D341Med (cell line): ENCODE data around the gene MAP7.
"Not testable (repeated sequence)": the region's sequence is repeated elsewhere in the genome, so short reads cannot be mapped to it uniquely, and the experiment has no call there.

Source experiments
- DNase-seq: peaks from one replicate; pipeline ENCODE4 v3.0.0; 2012; ENCODE audit warnings: low spot score

Gene MAP7

DNA sequence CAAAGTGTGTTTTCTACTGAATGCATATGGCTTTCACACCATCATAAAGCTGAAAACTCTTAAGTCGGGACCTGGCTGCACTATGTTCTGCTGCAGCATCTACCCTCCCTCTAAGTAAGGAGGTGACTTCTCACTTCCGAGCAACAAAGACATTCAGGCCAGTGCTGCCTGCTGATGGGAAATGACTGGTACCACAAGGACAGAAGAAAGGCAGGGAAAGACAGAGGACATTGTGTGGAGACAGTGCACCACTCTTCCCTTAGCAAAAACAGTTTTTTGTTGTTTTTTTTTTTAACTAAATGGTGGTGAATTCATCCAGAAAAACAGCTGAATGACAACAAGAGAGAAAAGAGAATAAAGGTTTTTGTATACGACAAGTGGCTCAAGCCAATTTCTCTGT, 81.5 kb downstream of the MAP7 start:
- no peak for DNase-seq

DNA sequence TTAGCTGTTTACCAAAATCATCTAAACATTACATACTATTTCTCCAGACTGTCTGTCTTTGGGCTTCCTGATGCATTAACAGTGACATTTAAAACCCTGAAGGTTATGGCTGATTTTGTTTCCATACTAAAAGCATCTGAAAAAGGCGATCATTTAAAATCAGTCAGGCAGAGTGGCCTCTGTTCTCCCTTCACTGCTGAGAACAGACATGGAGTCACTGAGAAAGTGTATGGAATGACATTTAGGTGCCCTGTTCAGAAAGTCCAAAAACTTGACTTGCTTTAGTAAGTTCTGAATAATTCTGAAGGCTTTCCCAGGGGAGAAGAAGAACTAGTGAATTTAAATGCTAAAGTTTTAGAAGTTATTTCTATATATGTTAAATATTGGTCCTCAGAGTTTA, 83.0 kb downstream of the MAP7 start:
- no peak for DNase-seq

DNA sequence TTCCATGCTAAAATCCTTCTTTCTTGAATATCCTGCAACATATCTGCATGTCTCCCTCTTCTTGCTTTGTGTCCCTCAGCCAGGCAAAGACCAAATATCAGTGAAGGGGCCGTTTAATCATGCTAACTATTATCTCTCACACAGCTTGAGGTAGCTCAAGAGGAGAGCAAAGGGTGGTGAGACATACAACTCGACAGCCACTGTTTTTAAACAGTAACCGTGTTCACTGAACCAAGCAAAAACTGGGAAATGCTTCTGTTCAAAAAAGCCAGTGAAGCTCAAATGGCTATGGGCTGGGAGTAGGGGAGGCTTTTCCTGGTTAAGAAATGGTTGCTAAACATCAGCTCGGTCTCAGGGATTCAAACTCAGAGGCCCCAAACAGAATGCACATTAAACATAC, 83.4 kb downstream of the MAP7 start:
- no peak for DNase-seq

DNA sequence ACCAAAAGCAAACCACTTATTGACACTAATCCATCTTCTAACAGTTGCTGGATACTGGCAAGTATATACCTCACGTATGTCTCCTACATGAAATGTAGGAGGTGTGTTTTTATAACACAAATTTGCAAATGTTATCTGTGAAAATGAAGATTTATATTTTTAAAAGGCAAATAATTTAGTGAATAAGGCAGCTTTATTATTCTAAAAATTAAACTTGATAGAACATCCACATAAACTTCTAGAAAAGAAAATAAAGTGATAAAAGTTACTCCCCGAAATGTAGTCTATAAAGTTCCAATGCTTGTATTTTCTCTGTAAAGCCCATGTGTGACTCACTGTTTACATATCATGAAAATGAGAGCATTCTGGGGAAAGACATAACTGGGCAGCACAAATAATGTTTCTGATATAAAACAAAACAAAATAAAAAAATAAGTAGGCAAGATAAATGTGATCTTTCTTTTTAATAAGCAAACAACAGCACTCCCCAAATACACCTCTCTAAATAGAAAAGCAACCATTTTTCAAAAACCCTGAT, 84.4 kb downstream of the MAP7 start:
- no peak for DNase-seq

DNA sequence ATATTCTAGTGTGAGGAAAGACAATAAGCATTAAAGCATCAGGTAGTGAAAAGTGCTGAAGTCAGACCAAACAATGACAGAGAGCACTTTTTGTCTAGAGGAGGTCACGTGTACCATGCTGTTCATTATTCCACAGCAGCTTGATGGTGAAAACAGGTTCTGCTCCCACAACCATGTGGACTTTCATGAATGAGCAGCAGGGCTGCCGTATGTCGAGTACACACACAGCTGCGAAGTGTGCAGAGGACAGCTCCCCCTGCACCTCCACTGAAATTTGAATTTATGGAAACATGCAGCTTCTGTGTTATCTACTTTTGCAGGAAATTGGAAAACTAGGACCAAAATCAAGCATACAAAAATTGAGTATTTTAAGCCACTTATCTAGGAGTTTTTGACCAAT, 85.3 kb downstream of the MAP7 start:
- no peak for DNase-seq

DNA sequence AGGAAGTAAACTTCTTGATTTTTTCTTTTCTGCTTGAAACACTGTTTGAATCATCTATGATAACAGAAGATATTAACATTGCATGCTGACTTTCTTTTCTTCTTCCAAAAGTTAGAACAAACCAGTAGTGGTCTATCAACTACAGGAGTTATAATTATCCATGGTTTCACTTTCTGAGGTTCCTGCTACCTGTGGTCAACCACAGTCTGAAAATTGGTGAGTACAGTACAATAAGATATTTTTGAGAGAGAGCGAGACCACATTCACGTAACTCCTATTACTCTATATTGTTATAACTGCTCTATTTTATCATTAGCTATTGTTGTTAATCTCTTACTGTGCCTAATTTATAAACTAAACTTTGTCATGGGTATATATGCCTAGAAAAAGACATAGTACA, 86.1 kb downstream of the MAP7 start:
- DNase-seq = no peak

DNA sequence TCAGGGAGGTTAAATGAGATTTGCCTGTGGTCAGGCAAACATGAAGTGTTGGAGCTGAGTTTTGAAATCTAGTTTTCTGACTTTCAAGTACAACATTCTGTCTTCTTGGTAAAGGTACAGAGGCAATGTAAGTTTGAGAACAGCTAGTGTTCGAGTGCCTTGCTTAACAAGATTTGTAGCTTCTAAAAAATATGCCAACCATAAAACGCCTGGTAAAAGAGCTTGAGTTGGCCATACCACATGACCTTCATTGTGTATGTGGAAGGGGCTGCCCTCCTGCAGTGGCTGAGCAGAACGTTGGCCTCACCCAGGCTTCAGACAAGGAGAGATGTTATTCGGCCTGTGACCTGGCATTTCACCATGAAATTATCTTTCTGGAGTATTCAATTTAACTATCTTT, 86.5 kb downstream of the MAP7 start:
- DNase-seq = no peak

DNA sequence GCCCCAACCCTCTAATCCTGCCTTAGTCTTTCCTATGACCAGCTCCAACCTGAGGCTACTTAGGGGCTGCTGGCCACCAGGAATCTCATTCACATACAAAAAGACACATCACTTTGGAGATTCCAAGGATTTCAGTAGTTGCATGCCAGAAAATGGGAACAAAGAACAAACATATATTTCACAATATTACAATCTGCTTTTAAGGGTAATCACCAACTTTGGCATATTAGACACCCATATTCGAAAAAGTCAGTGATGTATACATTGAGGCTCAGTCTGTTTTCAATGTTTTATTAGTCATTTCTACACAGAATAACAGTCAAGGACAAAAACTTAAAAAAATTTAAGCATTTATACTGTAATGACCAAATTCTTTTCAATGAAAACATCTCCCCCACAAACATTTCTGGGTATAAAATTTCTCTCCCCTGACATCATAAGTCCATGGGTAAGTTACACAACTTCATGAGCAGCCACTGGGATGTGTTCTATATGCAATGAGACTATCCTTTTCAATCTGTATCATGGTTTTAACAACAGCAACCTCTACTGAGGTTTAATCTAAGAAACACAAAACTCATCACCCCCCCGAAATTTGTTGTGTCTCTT, 103.5 kb downstream of the MAP7 start:
- DNase-seq = no peak

DNA sequence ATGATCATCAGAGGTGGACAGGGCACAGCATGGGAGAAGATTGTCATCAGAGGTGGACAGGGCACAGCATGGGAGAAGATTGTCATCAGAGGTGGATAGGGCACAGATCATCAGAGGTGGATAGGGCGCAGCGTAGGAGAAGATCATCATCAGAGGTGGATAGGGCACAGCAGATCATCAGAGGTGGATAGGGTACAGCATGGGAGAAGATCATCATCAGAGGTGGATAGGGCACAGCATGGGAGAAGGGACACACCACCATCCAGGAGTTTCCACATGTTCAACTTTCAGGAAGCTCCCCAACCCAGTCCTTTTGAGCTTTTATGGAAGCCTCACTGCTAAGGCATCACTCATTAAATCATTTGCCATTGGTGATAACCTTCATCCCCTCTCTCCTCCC, 104.1 kb downstream of the MAP7 start:
- no peak for DNase-seq

DNA sequence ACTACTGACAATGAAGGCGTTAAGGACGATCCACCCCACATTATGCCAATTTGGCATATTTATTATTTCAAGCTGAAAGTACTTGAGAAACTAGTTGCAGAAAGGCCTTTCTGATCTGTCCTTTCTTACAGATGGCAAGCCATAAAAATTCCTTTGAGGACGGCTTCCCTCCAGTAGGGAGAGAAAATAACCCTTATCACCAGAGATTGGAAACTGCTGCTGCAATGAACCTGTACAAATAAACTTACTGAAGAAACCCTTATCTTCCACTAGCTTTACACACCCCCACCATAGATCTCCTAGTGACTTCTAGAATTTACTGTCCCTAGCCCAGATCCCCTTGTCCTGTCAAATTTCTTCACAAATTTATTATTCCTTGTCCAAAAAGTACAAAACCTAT, 105.2 kb downstream of the MAP7 start:
- DNase-seq = no peak

DNA sequence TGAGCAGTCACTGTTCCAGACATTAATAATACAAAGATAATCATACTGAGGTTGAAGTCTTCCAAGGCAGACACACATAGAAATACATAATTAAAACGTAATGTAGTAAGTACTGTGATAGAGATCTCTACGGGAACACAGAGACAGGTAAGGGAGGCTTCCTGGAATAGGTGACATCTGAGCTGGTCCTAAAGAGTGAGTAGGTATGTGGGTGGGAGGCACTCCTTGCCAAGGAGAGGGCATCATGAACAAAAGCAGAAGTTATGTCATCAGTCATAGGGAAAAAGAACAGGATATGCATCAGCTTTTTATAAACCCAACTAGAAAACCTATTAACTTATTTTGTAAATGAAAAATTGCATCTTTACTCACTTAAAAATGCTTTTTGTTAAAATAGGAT, 110.0 kb downstream of the MAP7 start:
- DNase-seq = no peak

DNA sequence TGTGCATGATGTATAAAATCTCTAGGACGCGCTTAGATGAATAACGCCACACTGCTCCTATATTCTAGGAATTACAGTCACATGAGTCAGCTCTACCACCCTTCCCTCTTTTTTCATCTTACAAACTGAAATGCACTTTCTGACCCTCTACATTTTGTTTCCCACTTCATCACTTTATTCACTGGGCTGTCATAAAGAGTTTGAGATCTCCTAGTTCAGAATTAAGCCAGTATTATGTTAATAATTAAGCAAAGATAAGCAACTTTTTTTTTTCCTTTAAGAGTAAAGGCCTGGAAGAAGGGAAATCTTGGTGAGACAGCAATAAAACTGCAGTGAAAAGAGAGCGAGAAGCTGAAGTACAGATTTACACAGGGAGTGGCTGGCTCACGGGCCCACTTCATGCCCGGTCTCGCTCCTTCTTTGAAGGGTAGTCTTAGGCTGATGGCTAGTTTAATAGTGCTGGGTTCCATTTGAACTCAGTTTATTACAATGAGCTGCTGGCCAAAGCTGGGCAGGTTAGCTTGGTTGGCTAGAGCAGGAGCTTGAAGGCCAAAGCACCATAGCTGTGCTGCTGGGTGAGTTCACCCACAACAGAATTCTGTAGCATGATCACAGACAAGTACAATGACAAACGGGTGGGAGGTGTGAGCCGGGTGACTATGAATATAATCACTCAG, 110.6 kb downstream of the MAP7 start:
- DNase-seq = no peak

DNA sequence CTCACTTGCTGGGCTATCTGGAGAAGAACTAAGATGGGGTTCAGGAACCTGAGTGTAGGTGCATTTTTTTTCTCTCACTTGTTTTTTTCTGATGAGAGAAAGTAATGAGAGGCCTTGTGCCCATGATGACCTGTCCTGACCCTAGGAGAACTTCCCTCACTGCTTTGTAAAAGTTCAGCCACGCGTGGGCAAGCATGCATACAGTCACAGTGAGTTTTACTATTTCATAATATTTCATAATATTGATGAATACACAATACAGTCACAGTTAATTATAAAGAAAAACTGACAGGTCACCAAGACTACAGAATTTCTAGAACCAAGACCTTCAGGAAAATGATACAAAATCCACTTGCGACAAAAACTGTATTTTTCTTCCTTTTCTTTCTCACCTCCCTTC, 111.8 kb downstream of the MAP7 start:
- no peak for DNase-seq

DNA sequence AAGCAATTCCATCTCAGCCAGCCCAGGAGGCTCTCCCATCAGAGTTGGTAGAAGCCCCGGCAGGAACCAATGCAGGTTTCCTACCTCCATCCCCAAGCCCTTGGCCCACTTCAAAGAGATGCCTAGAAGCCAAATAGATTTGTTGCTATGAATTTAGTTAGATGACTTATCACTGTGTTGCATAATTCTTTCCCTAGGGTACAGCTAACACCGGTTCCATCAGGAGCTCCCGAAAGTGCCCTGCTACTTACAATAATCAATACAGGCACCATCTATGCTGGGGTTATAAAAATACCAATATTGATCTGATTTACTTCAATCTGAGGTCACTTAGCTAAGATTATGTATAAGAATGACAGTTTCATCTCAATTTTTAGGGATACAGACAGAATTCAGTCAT, 113.0 kb downstream of the MAP7 start:
- DNase-seq = no peak

DNA sequence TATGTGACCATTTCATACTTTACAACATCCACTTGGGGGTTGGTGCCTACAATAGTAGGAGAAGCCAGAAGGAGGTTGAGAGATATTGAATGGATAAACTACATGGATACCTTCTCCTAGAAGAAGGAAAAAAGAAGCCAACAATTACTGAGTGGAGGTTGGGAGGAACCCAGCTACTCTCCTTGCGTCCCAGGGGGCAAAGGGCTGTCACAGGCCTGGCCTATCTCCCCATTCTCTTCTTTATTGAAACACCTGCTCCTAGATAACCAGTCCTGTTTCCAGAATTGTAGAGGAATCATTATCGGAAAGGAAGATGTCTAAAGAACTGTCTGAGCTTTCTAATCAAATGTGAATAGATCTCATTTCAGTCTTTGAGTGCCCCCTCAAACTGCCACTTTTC, 115.1 kb downstream of the MAP7 start:
- DNase-seq = no peak

DNA sequence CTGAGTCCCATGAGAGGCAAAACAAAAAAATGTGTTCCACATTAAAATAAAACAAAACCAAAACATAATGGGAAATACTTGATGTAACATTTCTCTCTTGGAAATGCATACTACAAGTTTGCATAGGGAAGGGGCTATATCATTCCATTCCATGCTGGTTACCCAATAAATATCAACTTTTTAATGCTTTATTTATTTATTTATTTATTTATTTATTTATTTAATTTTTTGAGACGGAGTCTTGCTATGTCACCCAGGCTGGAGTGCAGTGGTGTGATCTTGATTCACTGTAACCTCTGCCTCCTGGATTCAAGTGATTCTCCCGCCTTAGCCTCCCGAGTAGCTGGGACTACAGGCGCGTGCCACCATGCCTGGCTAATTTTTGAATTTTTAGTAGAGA, 118.9 kb downstream of the MAP7 start:
- not testable (repeated sequence) for DNase-seq

DNA sequence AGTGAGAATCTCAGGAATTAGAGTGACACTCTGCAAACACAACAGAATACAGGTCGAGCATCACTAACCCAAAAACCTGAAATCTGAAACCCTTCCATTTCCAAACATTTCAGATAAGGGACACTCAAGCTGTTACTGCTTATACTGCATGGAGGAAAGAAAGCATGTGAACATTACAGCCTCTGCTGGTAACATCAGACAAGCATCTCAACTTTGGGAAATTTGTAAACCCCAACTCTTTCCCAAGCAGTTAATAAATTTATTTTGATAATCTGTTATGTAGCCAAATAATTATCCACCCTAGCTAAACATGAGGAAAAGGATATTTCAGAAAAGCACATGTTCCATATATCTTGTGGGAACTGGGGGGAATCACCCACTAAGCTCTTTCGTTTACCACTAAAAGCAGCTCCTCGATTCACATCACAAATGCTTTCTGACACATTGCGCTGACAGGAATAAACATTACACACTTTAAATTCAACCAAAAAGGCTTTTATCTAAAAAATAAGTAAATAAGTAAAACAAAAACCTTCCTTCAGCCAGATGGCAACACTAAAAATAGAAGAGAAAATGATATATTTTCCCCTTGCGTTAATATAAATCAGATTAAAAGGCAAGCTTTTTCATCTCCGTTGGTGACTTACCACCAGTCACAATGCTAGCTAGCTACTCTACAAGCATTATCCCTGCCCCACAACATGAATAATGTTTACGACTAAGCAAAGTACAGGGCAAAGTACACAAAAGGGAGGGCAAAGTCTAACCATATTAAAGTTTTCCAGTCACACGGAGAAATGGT, 120.8 kb downstream of the MAP7 start:
- no peak for DNase-seq

DNA sequence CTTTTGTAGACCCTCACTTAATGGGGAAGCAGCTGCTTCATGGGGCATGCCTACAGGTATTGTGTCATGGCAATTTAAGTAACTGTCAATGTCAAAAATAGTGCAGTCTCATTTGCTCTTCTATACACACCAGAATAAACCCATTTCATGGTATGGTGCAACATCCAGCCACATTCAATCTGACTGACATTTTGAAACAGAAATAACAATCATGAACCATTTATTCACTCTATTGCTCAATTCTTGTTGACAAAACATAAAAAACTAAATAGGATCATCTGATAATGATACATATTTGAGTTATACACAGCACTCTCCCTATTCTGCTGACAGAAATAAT, 122.9 kb downstream of the MAP7 start:
- no peak for DNase-seq

DNA sequence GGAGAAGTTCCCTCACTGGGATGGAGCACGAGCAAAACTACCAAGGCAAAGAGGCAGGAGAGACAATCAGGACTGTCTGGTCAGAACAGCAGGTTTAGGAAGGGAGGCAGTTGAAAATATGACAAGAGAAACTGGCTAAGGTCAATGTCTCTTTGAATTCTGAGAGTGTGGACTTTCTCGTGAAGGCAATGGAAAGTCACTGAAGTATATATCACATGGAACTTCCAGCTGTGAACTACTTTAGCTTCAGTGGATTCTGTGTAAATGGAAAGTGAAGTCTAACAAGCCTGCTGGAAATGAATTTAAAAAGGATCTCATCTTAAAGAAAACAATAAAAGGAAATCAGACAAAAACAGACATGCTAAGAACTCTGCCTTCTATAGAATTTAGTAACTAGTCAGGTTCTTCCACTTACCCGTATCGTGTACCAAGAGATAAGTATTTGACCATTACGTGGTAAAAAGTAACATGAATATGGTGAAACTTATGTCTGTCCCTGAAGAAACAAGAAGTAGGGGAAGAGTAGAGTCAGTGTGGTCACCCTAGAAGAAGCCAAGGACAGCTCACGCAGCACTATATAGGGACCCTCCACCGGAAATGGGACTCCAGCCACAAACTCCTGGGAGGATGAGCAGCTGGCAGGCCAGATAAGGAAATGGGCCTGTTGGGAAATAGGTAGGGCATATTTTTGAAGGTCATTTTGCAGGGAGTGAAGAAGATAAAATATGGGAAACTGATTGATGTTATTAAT, 123.4 kb downstream of the MAP7 start:
- no peak for DNase-seq

DNA sequence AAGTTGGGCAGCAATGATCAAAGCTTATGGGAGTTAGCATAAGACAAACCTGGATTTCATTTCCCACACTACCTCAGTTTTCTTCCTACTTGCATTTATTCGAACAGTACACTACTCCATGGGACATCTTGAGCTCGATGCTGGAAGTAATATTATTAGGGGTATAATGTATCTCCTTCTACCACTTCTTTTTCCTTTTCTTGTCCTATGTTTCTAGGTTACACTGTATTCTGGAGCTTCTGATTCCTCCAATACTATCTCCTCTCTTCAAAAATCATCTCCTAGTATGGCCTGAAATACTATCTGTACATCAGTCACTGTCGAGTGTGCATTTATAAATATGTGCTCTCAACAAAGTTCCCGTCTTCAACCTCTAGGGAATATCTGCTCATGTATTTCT, 124.4 kb downstream of the MAP7 start:
- DNase-seq = no peak

DNA sequence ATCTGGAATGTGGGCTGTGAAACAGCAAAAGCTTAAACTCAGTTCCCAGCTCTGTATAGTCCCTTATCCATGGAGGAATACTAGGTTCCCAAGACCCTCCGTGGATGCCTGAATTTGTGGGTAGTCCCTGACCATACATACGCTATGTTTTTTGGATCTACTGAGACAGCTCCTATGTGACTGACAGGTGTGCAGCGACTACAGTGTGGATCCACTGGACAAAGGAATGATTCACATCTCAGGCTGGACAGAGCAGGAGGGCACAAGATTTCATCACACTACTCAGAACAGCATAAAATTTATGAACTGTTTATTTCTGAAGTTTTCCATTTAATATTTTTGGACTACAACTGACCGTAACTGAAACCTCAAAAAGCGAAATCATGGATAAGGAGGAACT, 125.3 kb downstream of the MAP7 start:
- DNase-seq = no peak

DNA sequence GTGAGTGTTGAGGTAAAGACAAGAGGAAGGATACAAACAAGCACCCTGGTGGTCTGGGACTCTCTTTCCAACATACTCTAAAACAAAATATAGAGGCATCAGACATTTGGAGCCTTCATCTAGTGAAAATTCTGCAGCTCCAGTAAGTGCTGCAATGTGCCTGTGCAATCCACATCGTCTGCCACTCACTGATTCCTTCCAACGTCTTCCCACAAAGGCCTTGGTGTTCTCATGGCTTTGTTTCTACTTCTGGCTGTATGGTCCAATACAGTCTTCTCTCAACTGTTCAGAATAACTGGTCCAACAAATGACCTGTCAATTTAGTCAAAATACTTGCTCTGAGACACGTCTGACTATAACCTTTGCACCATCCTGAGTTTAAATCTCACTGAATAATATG, 125.8 kb downstream of the MAP7 start:
- DNase-seq = no peak
